SU-DHL-6 (cell line): ENCODE data around the gene TGFBR3L.

Experiments used
- H2AFZ ChIP-seq: fragments of 200-600 bp; sonication (generic); 2 replicates; pipeline ENCODE4 v1.6.1; 2014; ENCODE audit warnings: low read depth, mild to moderate bottlenecking, moderate library complexity, mixed read lengths, antibody characterized with exemption, low read length; ENCODE audit not compliant: severe bottlenecking
- H3F3A ChIP-seq: fragments of 200-600 bp; shearing (Covaris generic); 2 replicates; pipeline ENCODE4 v1.6.0; 2016; ENCODE audit warnings: antibody characterized with exemption, mild to moderate bottlenecking; ENCODE audit not compliant: insufficient read depth
- H3K27ac ChIP-seq: fragments of 200-600 bp; sonication (generic); 2 replicates; pipeline ENCODE4 v1.5.1; 2016; ENCODE audit warnings: low read depth, mild to moderate bottlenecking, low read length, moderate library complexity, mixed read lengths
- H3K27me3 ChIP-seq: fragments of 200-600 bp; sonication (generic), shearing (Covaris generic); 2 replicates; pipeline ENCODE4 v1.6.0; 2014; ENCODE audit warnings: mild to moderate bottlenecking, low read length
- H3K36me3 ChIP-seq: fragments of 200-600 bp; sonication (generic); 2 replicates; pipeline ENCODE4 v1.6.1; 2014; ENCODE audit warnings: mild to moderate bottlenecking, low read length, mixed read lengths
- H3K4me2 ChIP-seq: fragments of 300-600, 200-600 bp; shearing (Covaris generic), sonication (generic); 2 replicates; pipeline ENCODE4 v1.6.0; 2014; ENCODE audit warnings: low read length, low read depth, mild to moderate bottlenecking; ENCODE audit not compliant: poor library complexity, severe bottlenecking
- H3K4me3 ChIP-seq: fragments of 200-600 bp; sonication (generic); 2 replicates; pipeline ENCODE4 v1.5.1; 2014; ENCODE audit warnings: antibody characterized with exemption, low read length, mild to moderate bottlenecking, mixed read lengths; ENCODE audit not compliant: insufficient read depth, poor library complexity, severe bottlenecking
- H3K79me2 ChIP-seq: fragments of 200-600 bp; sonication (generic); 2 replicates; pipeline ENCODE4 v1.6.1; 2014; ENCODE audit warnings: mild to moderate bottlenecking, low read length, moderate library complexity; ENCODE audit not compliant: insufficient read depth
- H3K9ac ChIP-seq: fragments of 200-600 bp; sonication (generic); 2 replicates; pipeline ENCODE4 v1.7.0; 2014; ENCODE audit warnings: mild to moderate bottlenecking, low read length
- H3K9me2 ChIP-seq: fragments of 200-600 bp; sonication (generic); replicated peaks from 2 replicates; pipeline ENCODE4 v1.6.1; 2014; ENCODE audit warnings: low read length; ENCODE audit not compliant: insufficient read depth
- H3K9me3 ChIP-seq: fragments of 200-600 bp; sonication (generic); 2 replicates; pipeline ENCODE4 v1.6.1; 2014; ENCODE audit warnings: low read length, mixed read lengths; ENCODE audit not compliant: insufficient read depth
- H4K20me1 ChIP-seq: fragments of 200-600 bp; sonication (generic); 2 replicates; pipeline ENCODE4 v1.6.1; 2014; ENCODE audit warnings: low read depth, mild to moderate bottlenecking, antibody characterized with exemption, low read length, moderate library complexity, mixed read lengths
- CTCF ChIP-seq: fragments of 200-600 bp; sonication (generic); IDR thresholded peaks from one replicate; pipeline ENCODE4 v1.5.1; 2017; ENCODE audit warnings: antibody characterized with exemption, mild to moderate bottlenecking, low read length, moderate library complexity; ENCODE audit not compliant: insufficient read depth, poor library complexity, severe bottlenecking
- EZH2phosphoT487 ChIP-seq: fragments of 200-600 bp; sonication (generic), shearing (Covaris generic); conservative IDR thresholded peaks from 2 replicates; pipeline ENCODE4 v1.6.1; 2018; ENCODE audit warnings: mild to moderate bottlenecking, antibody characterized with exemption, low read length, moderate library complexity, mixed read lengths

TGFBR3L gene

GRCh38 chr19:7914598-7915045, at the start of gene TGFBR3L:
TSS of gene TGFBR3L (plus strand) at chr19:7914830.
- no peaks in the 10 kb centered on the region for H3K79me2 ChIP-seq
- H3K9ac ChIP-seq, result no peak within 1 kb of the TSS
- 0 out of 2 replicates have a peak, but pooled peaks cover 3% of the 10 kb centered on the region for H3F3A ChIP-seq
- H3K4me3 ChIP-seq, result no peak within 1 kb of the TSS
- TF ChIP-seq EZH2phosphoT487, result no peak
- TF ChIP-seq CTCF, result no peak
- H3K27me3 ChIP-seq, result no peaks in the 10 kb centered on the region
- H2AFZ ChIP-seq, result no peak within 1 kb of the TSS
- H3K27ac ChIP-seq, result no peak within 1 kb of the TSS
- H4K20me1 ChIP-seq, result no peaks in the 10 kb centered on the region
- peak within 1 kb of the TSS; percentile 38 for H3K4me2 ChIP-seq
- no peaks in the 10 kb centered on the region for H3K36me3 ChIP-seq
- H3K9me2 ChIP-seq, result no peaks in the 10 kb centered on the region
- H3K9me3 ChIP-seq, result no peaks in the 10 kb centered on the region

GRCh38 chr19:7865262-7865911, 49.2 kb upstream of the TGFBR3L start:
- Histone ChIP-seq H3K4me2 (no peak overlapping the region), H3K27me3 (no peaks in the 10 kb centered on the region), H3K4me3 (no peak overlapping the region), H3K79me2 (no peaks in the 10 kb centered on the region), H3K27ac (no peak overlapping the region), H3K9me2 (no peaks in the 10 kb centered on the region), H3K9me3 (no peaks in the 10 kb centered on the region), H3K9ac (no peak overlapping the region), H3K36me3 (no peaks in the 10 kb centered on the region), H3F3A (no peaks in the 10 kb centered on the region), H4K20me1 (no peaks in the 10 kb centered on the region), H2AFZ (no peak overlapping the region)
- no peak for TF ChIP-seq CTCF
- TF ChIP-seq EZH2phosphoT487, result no peak

- no peak overlapping the region for H3K4me3 ChIP-seq
- no peak overlapping the region for H3K4me2 ChIP-seq
- peaks cover 9% of the 10 kb centered on the region for H3F3A ChIP-seq
- H2AFZ ChIP-seq, result no peak overlapping the region
- no peaks in the 10 kb centered on the region for H4K20me1 ChIP-seq
- H3K9me2 ChIP-seq, result no peaks in the 10 kb centered on the region
- no peaks in the 10 kb centered on the region for H3K79me2 ChIP-seq
- H3K27me3 ChIP-seq, result no peaks in the 10 kb centered on the region
- H3K27ac ChIP-seq, result no peak overlapping the region
- H3K9me3 ChIP-seq, result no peaks in the 10 kb centered on the region
- H3K36me3 ChIP-seq, result no peaks in the 10 kb centered on the region
- TF ChIP-seq CTCF (no peak), EZH2phosphoT487 (no peak)
- no peak overlapping the region for H3K9ac ChIP-seq
Observed at GRCh38 chr19:7866399-7867091, 48.1 kb upstream of the TGFBR3L start.
